ENCODE measurements around the gene XIRP2.

Gene XIRP2

DNA sequence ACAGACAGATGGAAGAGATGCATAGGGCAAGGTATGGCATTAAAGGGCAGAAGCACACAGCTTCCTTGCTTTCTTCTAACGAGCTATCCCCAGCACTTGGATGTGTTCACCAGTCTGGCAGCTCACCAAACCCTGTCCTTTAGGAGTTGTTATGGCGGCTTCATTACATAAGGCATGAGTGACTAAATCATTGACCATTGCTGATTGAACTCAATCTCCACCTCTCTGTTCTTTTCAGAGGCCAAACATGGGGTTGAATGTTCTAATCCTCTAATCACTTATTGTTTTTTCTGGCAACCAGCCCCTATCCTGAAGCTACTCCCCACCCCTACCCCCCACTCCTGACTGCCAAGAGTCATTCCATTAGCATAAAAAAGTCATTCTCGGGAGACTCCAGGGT, 301.8 kb downstream of the XIRP2 start:
- no peak for TF ChIP-seq POLR2A (IDR thresholded peaks at IDR 0.05; ENCODE audit: low read depth, low read length)
- DNase-seq (ENCODE audit: insufficient read length, low spot score) (no peak), FAIRE-seq (no peak)

- DNase-seq (ENCODE audit: insufficient read length, low spot score) = no peak
- no peak for FAIRE-seq
Observed at GRCh38 chr2:167191588-167191987, 303.3 kb downstream of the XIRP2 start.

DNA sequence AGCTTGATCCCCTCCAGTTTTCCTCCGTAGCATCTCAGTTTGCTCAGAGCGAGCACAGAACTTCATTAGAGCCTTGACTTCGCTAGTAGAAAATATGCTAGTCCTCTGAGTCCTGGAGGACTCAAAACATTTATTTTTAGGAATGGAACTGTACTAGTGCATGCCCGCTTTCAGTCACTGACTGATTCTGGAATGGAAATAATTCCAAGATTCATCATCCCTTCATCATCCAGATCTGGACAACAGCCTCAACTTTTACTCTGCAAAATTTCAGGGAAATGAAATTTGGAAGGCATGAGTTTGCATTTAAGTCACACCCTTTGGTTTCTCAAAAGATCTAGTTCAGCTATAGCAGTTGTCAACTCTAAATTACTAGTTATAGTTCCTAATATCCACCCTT, 304.6 kb downstream of the XIRP2 start:
- DNase-seq (ENCODE audit: insufficient read length, low spot score) (no peak), FAIRE-seq (peak; percentile 52)
- TF ChIP-seq POLR2A (IDR thresholded peaks at IDR 0.05; ENCODE audit: low read depth, low read length) = no peak

More at GRCh38 chr2:167191588-167191987, 303.3 kb downstream of the XIRP2 start:
- no peak for TF ChIP-seq POLR2A (IDR thresholded peaks at IDR 0.05; ENCODE audit: low read depth, low read length)

- peak; percentile 43 for FAIRE-seq
Observed at GRCh38 chr2:167196461-167197252, 308.4 kb downstream of the XIRP2 start.

GRCh38 chr2:167198009-167198408, 309.7 kb downstream of the XIRP2 start:
- DNase-seq (ENCODE audit: insufficient read length, low spot score) (no peak), FAIRE-seq (no peak)
- no peak for TF ChIP-seq POLR2A (IDR thresholded peaks at IDR 0.05; ENCODE audit: low read depth, low read length)

More at GRCh38 chr2:167196461-167197252, 308.4 kb downstream of the XIRP2 start:
- no peak for TF ChIP-seq POLR2A (IDR thresholded peaks at IDR 0.05; ENCODE audit: low read depth, low read length)
- DNase-seq (ENCODE audit: insufficient read length, low spot score) = no peak

GRCh38 chr2:167198576-167198975, 310.3 kb downstream of the XIRP2 start:
- FAIRE-seq = peak; percentile 6
- no peak for DNase-seq (ENCODE audit: insufficient read length, low spot score)
- no peak for TF ChIP-seq POLR2A (IDR thresholded peaks at IDR 0.05; ENCODE audit: low read depth, low read length)

GRCh38 chr2:167200019-167200418, 311.7 kb downstream of the XIRP2 start:
- FAIRE-seq (no peak), DNase-seq (ENCODE audit: insufficient read length, low spot score) (no peak)
- no peak for TF ChIP-seq POLR2A (IDR thresholded peaks at IDR 0.05; ENCODE audit: low read depth, low read length)

- no peak for DNase-seq (ENCODE audit: insufficient read length, low spot score)
- no peak for TF ChIP-seq POLR2A (IDR thresholded peaks at IDR 0.05; ENCODE audit: low read depth, low read length)
- no peak for FAIRE-seq
Observed at GRCh38 chr2:167209784-167210183, 321.5 kb downstream of the XIRP2 start.

GRCh38 chr2:167212014-167212648, 323.9 kb downstream of the XIRP2 start:
- no peak for TF ChIP-seq POLR2A (IDR thresholded peaks at IDR 0.05; ENCODE audit: low read depth, low read length)
- FAIRE-seq = peak; percentile 82
- no peak for DNase-seq (ENCODE audit: insufficient read length, low spot score)

- FAIRE-seq (no peak), DNase-seq (ENCODE audit: insufficient read length, low spot score) (no peak)
- TF ChIP-seq POLR2A (IDR thresholded peaks at IDR 0.05; ENCODE audit: low read depth, low read length) = no peak
Observed at GRCh38 chr2:167215595-167215994, 327.3 kb downstream of the XIRP2 start.

DNA sequence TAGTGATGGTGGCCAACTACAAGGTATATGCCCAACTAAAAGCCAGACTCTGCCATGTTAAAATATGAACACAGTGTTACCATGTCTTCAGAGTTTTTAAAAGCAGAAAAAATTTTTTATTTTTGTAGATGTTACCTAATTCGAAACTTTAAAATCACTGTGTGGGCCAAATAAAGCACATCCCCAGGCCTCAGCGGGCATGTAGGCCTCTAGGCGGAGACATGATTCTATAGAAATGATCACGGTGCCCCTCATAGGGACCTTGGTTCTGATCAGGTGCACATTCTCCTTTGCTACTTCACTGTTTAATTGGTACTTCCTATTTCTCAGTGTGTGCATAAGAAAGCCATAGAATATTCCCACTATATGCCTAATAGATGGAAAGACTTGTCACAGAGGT, 349.2 kb downstream of the XIRP2 start:
- FAIRE-seq (no peak), DNase-seq (ENCODE audit: insufficient read length, low spot score) (no peak)
- TF ChIP-seq POLR2A (IDR thresholded peaks at IDR 0.05; ENCODE audit: low read depth, low read length) = no peak

GRCh38 chr2:167240671-167241070, 352.4 kb downstream of the XIRP2 start:
- no peak for FAIRE-seq
- no peak for DNase-seq (ENCODE audit: insufficient read length, low spot score)
- TF ChIP-seq POLR2A (IDR thresholded peaks at IDR 0.05; ENCODE audit: low read depth, low read length) = no peak

GRCh38 chr2:167249197-167249596, 360.9 kb downstream of the XIRP2 start:
- no peak for FAIRE-seq
- TF ChIP-seq POLR2A (IDR thresholded peaks at IDR 0.05; ENCODE audit: low read depth, low read length) = no peak
- DNase-seq (ENCODE audit: insufficient read length, low spot score) = no peak

GRCh38 chr2:167253025-167253424, 364.7 kb downstream of the XIRP2 start:
- FAIRE-seq (no peak), DNase-seq (ENCODE audit: insufficient read length, low spot score) (no peak)
- TF ChIP-seq POLR2A (IDR thresholded peaks at IDR 0.05; ENCODE audit: low read depth, low read length) = no peak

GRCh38 chr2:167254721-167255120, 366.4 kb downstream of the XIRP2 start:
- DNase-seq (ENCODE audit: insufficient read length, low spot score) (no peak), FAIRE-seq (no peak)
- no peak for TF ChIP-seq POLR2A (IDR thresholded peaks at IDR 0.05; ENCODE audit: low read depth, low read length)

Data from H54 (cell line).